HG03280 (cell line): ENCODE measurements around the gene PCSK6.
"Not testable (repeated sequence)": the region's sequence is repeated elsewhere in the genome, so short reads cannot be mapped to it uniquely, and the experiment has no call there.

Source experiments
- ATAC-seq: cut with Tn5 transposase; IDR thresholded peaks from one replicate; pipeline ENCODE4 v1.9.1; 2021; ENCODE audit warnings: mild to moderate bottlenecking, moderate library complexity; ENCODE audit not compliant: unreplicated experiment

PCSK6 gene

DNA sequence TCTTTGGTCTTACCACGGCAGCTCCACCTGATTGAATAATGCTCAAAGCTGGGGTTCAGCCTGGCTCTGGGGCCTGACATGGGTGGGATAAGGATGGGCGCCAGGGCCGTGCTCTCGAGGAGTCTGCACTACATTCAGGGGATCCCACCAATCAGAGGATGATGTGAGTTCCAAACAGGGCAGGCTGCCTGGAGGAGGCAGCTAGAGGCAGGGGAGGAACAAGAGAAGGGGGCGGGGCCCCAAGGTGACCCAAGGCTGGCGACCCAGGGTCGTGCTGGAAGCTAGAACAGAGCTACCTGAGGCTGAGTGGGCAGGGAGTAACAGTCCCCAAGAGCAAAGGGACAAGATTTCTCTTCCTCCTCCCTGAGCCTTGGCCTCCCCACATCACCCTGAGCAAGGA, 56.1 kb downstream of the PCSK6 start:
- ATAC-seq: no peak

GRCh38 chr15:101432982-101433381, 56.5 kb downstream of the PCSK6 start:
- ATAC-seq: no peak

GRCh38 chr15:101431748-101432147, 57.8 kb downstream of the PCSK6 start:
- ATAC-seq: no peak

GRCh38 chr15:101431301-101431700, 58.2 kb downstream of the PCSK6 start:
- no peak for ATAC-seq

DNA sequence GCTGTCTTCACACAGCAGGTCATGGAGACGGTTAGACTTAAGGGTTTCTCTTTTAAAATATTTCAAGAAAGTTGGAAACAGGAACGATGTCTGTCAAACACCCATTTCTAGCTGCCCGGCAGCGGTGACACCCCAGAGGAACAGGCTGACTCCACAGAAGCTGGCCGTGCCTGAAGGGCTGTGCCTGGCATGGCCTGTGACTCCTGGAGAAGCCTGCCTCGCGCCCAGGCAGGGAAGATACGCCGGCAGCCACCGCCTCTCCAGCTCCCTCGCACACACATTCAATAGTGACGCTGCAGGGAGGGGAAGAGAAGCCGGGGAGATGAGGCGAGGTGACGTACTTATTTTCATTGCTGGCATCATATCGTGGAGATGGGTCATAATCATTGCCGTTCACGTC, 59.9 kb downstream of the PCSK6 start:
- no peak for ATAC-seq

GRCh38 chr15:101429191-101429590, 60.3 kb downstream of the PCSK6 start:
- ATAC-seq: no peak

DNA sequence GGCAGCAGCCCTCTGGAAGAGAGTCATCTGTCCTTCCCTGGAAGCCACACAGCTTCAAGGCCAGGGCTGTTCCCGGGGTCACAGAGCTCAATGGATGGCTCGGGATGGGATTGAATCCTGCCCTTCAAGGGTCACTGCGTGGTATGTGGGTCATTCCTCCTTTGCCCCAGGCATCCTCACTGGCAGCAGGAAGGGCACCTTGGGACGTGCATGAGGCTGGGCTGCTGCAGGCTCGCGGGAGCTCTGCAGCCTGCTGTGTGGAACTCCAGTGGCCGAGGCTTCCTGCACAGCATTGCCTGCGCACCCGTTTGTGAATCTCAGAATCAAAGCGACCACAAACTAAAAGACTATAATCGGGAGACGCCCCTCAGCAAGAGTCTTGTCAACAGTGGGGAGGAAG, 60.7 kb downstream of the PCSK6 start:
- no peak for ATAC-seq

GRCh38 chr15:101427606-101428487, 61.7 kb downstream of the PCSK6 start:
- ATAC-seq: no peak

GRCh38 chr15:101426761-101427333, 62.7 kb downstream of the PCSK6 start:
- ATAC-seq: no peak

- no peak for ATAC-seq
Observed at GRCh38 chr15:101425787-101426365, 63.6 kb downstream of the PCSK6 start.

GRCh38 chr15:101424984-101425383, 64.5 kb downstream of the PCSK6 start:
- no peak for ATAC-seq

GRCh38 chr15:101420232-101420631, 69.3 kb downstream of the PCSK6 start:
- ATAC-seq: no peak

DNA sequence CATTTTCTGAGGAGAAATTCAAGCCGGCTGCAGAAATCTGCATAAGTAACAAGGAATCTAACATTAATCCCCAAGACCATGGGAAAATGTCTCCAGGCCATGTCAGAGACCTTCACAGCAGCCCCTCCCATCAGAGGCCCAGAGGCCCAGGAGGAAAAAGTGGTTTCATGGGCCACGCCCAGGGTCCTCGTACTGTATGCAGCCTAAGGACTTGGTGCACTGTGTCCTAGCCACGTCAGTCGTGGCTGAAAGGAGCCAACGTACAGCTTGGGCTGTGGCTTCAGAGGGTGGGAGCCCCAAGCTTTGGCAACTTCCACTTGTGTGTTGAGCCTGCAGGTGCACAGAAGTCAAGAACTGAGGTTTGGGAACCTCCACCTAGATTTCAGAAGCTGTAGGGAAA, 73.0 kb downstream of the PCSK6 start:
- ATAC-seq: not testable (repeated sequence)

- no peak for ATAC-seq
Observed at GRCh38 chr15:101413239-101413638, 76.3 kb downstream of the PCSK6 start.

DNA sequence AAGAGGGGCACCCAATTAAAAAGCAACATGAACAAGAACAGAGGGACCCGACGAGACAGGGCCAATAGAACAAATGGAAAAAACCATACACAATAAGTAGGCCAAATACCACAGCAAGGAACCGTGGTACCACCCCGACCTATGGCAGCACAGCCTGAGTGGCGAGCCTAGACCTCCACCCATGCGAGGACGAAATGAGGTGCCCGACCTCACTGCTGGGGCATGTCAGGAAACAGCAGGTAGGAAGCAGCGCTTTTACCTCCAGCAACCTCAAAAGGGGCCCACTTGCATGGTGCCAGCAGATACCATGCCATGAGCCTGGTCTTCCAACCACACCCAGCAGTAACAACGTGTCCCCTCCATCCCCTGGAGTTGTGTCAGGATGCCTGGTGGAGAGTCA, 77.9 kb downstream of the PCSK6 start:
- no peak for ATAC-seq

- no peak for ATAC-seq
Observed at GRCh38 chr15:101411085-101411484, 78.4 kb downstream of the PCSK6 start.

DNA sequence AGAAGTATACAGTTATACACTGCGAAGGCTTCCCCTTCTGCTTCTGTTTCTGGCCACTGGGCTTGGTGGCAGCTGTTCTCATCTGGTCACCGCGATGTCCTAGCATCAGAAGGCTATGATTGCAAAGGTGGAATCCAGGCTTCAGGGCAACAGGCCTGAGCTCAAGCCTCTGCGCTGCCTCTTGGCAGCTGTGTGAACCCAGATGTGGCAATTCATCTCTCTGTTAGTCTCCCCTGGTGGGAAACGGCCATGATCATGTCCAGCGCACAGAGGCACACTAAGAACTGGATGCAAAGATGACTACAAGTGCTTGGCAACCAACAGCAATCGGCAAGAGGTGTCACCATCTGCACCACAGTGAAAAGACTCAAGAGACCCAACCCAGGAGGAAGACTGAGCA, 78.9 kb downstream of the PCSK6 start:
- ATAC-seq: no peak

DNA sequence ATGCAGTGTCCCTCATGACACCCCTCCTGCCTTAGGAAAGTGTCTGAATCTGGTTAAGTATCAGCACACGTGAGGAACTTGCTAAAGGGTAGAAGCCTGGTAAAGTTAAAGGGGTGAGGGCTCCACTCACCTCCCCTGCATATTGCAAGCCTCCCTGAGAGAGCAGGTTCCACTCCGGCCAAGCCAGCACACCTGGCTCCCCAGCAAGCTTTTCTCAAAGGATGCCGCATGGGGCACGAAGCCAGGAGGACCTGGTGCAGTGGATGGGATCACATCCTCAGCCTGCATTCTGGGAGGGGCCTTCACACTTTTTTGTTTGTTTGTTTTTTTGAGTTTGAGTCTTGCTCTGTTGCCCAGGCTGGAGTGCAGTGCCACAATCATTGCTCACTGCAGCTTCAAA, 79.9 kb downstream of the PCSK6 start:
- ATAC-seq: no peak

DNA sequence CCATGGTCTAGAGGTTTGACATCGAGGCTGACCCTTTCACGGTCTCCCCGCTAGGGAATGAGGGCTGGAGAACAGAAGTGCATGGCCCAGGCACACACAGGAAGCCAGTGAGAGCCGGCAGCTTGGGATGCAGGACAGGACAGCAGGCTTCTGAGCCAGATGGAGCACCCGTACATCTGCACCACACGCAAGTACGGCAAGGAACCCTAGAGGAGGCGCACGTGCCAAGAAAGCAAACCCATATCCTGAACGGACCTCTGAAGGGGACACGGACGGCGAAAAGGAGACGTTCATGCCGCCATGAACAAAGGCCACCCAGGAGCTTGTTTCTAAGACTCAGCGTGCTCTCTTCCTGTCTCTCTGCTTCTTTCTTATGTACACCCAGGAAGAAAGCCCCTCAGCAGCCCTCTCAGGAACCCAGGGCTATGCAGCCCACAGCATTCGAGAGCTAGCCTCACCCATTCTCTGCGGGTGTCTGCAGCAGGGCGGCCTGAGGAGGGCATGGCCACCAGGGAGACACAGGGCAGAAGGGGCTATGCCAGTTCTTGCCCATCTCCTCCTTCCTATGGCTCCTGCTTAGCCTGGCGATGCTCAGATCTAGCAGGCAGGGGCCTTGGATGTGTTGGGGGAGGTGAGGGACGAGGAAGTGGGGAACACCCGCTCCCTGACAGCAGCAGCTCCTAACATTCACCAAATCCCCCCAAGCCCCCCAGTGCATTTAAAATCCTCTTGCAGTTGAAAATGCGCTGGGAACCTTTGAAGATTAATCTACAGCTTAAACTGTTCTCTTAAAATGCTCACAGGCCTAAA, 81.3 kb downstream of the PCSK6 start:
- no peak for ATAC-seq

GRCh38 chr15:101407439-101407838, 82.1 kb downstream of the PCSK6 start:
- ATAC-seq: peak; percentile 99

GRCh38 chr15:101406526-101407195, 82.8 kb downstream of the PCSK6 start:
- ATAC-seq: peak; percentile 4
